Suppressor macrophage (primary cell): ENCODE data around the gene NCKAP5L.

Source experiments
- DNase-seq, 4 experiments: peaks; one replicate each; pipeline ENCODE4 v3.0.0-alpha.2; 2020 to 2022

Gene NCKAP5L

DNA sequence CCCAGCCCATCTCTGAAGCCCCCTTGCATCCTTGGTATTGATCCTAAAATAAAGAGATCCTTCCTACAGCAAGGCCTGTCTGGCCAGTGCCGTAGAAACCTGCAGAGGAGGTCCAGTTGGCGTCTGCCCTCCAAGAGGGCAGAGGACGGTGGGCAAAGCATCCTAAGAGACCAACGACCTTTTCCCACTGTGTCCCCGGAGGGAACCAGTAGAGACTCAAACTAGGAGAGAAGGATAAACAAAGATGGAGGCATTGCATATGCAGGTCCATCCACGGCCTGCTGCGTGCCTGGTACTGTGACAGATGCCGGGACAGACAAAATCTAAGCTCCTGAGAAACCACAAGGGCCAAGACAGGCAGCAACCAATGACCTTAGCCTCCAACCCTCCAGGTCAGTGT, 3.8 kb downstream of the NCKAP5L start:
- no peak for DNase-seq

GRCh38 chr12:49823951-49824350, 4.3 kb downstream of the NCKAP5L start:
- DNase-seq, result no peak

GRCh38 chr12:49823350-49823749, 4.9 kb downstream of the NCKAP5L start:
- no peak for DNase-seq

GRCh38 chr12:49821373-49822287, 6.6 kb downstream of the NCKAP5L start:
- DNase-seq, result peak in 2 of 4 experiments; percentile 23 to 34

GRCh38 chr12:49819786-49820185, 8.4 kb downstream of the NCKAP5L start:
- no peak for DNase-seq

- DNase-seq, result peak in 2 of 4 experiments; percentile 20 to 31
Observed at GRCh38 chr12:49818241-49818895, 9.8 kb downstream of the NCKAP5L start.

DNA sequence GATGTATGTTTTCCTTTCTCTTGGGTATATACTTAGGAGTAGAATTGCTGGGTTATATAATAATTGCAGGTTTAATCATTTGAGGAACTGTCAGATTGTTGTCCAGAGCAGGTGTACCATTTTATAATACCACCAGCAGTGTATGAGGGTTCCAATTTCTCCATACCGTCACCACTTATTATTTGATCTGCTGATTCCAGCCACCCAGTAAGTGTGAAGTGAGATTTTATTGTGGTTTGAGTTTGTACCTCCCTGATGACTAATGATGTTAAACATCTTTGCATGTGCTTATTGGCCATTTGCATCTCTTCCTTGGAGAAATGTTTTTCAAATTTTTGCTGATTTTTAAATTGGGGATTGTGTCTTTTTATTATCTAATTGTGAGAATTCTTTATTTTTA, 15.1 kb downstream of the NCKAP5L start:
- DNase-seq, result no peak

- DNase-seq, result no peak
Observed at GRCh38 chr12:49811961-49812401, 16.2 kb downstream of the NCKAP5L start.

- no peak for DNase-seq
Observed at GRCh38 chr12:49811136-49811535, 17.1 kb downstream of the NCKAP5L start.

- DNase-seq, result no peak
Observed at GRCh38 chr12:49809906-49810389, 18.3 kb downstream of the NCKAP5L start.

DNA sequence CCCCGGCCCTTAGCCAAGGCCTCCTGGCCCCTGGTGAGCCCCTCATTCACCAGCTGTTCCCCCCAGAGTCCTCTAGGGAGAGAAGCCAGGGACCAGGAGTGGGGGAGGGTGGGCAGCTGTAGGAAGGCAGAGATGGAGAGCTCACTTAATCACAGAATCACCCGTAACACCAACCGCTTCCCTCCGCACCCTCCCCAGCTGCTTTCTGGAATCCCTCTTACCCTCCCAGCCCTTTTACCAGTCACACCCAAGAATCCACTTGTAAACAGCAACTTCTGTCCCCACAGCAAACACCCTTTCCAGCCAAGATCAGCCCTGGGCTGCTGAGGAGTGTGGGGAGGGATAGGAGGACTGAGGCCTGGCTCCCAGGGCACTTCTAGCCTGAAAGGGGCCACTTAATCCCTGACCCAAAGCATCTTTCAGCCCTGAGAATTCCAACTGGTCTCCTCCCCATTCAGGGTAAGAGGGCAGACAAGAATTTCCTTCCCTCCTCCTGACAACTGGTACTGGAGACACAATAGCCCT, 18.8 kb downstream of the NCKAP5L start:
- no peak for DNase-seq

DNA sequence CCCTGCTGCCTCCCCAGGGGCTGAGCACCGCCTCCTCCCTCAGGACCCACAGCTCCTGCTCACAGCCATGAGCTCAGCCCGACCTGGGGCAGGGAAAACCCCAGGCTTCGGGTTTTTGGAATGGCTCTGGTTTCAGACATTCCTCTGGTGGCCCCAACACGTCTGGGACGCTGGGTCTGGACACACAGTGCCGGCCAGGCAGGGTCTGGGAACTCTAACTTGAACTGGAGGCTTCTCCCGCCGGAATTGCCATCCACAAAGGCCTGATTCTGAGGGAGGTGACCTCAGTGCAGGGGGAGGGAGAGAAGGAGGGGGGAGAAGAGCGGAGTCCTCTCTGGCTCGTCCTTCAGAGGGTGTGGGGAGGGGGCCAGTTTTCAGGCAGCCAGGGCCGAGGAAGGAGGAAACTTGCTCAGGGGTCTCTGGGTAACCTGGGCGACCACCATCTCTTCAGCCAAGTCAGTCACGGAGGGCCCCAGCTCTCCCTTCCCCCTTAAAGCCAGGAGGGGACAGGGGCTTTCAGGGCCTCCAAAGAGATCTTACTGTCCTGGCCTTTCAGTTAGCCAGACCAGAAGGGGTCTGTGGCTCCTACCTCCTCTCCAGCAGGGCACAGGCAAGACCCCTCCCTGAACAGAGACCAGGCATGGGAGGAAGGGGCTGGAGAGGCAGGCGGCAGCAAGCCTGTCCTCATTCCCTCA, 19.4 kb downstream of the NCKAP5L start:
- no peak for DNase-seq

DNA sequence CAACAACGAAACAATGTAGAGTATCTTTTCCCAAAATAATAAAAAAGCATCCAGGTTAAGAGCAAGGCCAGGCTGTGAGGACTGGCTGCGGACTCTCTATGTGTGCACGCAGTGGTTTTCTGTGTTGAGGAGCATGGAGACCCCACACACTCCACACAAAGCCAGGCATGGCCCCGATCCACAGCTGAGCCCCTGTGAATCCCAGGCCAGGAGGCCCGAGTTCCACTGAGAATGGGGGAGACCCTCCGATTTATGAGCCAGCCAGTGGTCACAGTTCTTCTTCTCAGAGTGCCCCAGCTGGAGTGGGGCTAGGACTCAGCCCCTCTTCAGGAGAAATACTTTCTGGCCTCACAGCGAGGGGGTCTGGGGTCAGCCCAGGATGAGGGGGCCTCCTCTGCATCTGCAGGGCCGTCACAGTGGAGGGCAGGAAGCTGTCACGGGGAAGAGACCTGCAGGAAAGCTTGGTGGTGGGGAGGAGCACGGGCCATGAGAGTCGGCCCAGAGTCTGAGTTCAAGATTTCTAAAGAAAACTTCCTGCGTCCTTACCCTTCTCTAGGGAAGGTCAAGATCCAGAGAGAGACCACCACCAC, 20.1 kb downstream of the NCKAP5L start:
- no peak for DNase-seq

- DNase-seq, result no peak
Observed at GRCh38 chr12:49806877-49807276, 21.3 kb downstream of the NCKAP5L start.

GRCh38 chr12:49806321-49806813, 21.8 kb downstream of the NCKAP5L start:
- peak in 1 of 4 experiments; percentile 22 for DNase-seq

DNA sequence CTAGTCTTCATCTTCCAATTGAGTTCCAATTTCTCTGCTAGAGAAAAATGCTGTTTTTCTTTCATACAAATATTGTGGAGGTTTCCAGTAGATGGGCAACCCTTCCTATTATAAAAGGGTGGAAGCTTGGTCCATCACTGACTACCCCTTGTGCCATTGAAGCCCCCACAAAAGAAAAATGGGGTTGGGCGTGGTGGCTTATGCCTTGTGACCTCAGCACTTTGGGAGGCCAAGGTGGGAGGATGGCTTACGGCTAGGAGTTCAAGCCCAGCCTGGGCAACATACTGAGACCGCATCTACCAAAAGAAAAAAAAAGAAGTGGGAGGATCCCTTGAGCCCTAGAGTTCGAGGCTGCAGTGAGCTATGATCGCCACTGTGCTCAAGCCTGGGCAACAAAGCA, 22.8 kb downstream of the NCKAP5L start:
- DNase-seq, result no peak

DNA sequence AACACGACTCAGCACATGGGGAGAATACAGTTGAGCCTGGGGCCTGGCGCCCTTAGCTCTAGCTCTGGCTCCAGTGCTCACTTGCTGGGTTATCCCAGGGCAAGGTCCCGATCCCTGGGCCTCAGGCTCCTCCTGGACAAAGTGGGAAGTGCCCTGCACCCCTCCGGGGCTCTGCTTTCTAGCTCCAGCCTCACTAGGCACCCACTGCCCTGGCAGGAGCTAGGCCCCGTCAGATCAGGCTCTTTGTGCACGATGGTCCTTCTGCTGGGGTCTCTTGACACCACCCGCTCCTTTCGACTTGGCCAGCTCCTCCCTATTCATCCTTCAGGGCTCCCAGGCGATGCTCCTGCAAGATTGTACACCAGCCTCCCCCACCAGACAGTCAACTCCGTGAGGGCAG, 23.4 kb downstream of the NCKAP5L start:
- DNase-seq, result no peak

- no peak for DNase-seq
Observed at GRCh38 chr12:49803693-49804450, 24.3 kb downstream of the NCKAP5L start.

DNA sequence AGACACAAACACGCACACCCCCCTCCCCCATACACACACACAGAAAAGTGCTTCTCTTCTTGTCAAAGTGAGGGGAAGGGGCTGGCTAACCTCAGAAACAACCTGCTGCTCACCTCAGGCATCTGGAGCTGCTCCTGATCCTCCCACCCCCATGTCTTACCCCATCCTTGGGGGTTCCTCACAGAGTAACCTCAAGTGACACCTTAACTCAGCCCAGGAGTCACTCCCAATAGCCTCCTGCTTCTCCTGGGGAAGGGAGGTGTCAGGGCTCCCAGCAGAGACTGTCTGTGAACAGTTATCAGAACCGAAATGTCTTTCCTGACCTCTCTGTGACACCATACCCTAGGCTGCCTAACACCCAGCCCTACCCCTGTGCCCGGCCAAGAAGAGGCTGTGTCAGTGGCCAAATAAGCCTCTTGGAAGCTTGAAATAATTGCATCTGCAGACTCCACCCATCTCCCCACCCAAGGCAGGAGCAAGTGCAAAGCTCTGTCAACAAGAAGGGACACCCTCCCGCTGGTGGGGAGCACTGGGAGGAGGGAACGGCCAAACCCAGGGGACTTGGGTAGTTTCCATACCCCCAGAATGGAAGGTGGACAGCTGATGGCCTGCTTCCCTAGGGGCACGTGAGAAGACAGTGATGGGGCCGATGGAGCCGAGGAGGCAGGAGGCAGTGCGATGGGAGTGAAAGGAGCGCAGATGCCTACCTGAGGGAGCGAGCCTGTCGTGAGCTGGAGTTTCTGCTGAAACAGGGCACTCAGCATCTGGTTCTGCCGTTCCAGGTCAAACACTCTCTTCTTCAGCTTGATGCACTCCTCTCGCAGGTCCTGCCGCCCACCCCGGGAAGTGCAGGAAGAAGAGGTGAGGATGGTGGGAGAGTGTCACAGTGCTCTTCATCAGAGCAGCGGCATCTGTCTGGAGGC, 26.8 kb downstream of the NCKAP5L start:
- DNase-seq, result no peak

GRCh38 chr12:49800421-49801140, 27.6 kb downstream of the NCKAP5L start:
- no peak for DNase-seq
